Astrocyte (in vitro differentiated cells and primary cell): ENCODE results near the gene TSEN15. TPM values are rescaled to one million over a fixed set of nuclear protein-coding genes. Genes with fewer than 3 reads are reported as not detected.

Experiments
- DNase-seq: peaks from one replicate; pipeline ENCODE4 v3.0.0-alpha.2; 2010; ENCODE audit warnings: low read depth
- FAIRE-seq: peaks from 2 replicates; lab custom pipeline; 2011; peaks lifted over from hg19 to GRCh38; lab: Jason Lieb, UNC
- H2AFZ ChIP-seq: 2 replicates; pipeline ENCODE4 v1.6.0; 2012; ENCODE audit warnings: low read depth, low read length, inconsistent platforms
- H3K27ac ChIP-seq: 2 replicates; pipeline ENCODE4 v1.5.1; 2011; ENCODE audit warnings: low read depth, low read length, inconsistent platforms
- H3K27me3 ChIP-seq: 2 replicates; pipeline ENCODE4 v1.6.0; 2011; ENCODE audit warnings: low read length, inconsistent platforms; ENCODE audit not compliant: insufficient read depth
- H3K36me3 ChIP-seq: 2 replicates; pipeline ENCODE4 v1.5.1; 2011; ENCODE audit warnings: low read length, inconsistent platforms; ENCODE audit not compliant: insufficient read depth
- H3K4me1 ChIP-seq: 2 replicates; pipeline ENCODE4 v1.5.1; 2011; ENCODE audit warnings: low read length, inconsistent platforms; ENCODE audit not compliant: insufficient read depth
- H3K4me2 ChIP-seq: 2 replicates; pipeline ENCODE4 v1.6.0; 2012; ENCODE audit warnings: low read length, inconsistent platforms
- H3K4me3 ChIP-seq: 2 replicates; pipeline ENCODE4 v1.5.1; 2011; ENCODE audit warnings: low read depth, mild to moderate bottlenecking, low read length, inconsistent platforms; ENCODE audit not compliant: insufficient read depth
- H3K79me2 ChIP-seq: 2 replicates; pipeline ENCODE4 v1.6.0; 2012; ENCODE audit warnings: mild to moderate bottlenecking, low read length, inconsistent platforms; ENCODE audit not compliant: insufficient read depth
- H3K9ac ChIP-seq: 2 replicates; pipeline ENCODE4 v1.6.0; 2012; ENCODE audit warnings: mild to moderate bottlenecking, low read length, inconsistent platforms
- H3K9me3 ChIP-seq: 2 replicates; pipeline ENCODE4 v1.5.1; 2012; ENCODE audit warnings: low read depth, mild to moderate bottlenecking, low read length, inconsistent platforms; ENCODE audit not compliant: insufficient read depth
- H4K20me1 ChIP-seq: 2 replicates; pipeline ENCODE4 v1.6.0; 2012; ENCODE audit warnings: low read length, inconsistent platforms; ENCODE audit not compliant: insufficient read depth
- H3K27ac Mint-ChIP-seq: one replicate; pipeline ENCODE4 v1.8.0; 2021; ENCODE audit warnings: mild to moderate bottlenecking, mixed read lengths; ENCODE audit not compliant: unreplicated experiment
- H3K27me3 Mint-ChIP-seq: one replicate; pipeline ENCODE4 v1.8.0; 2021; ENCODE audit warnings: low read depth, mixed read lengths; ENCODE audit not compliant: unreplicated experiment
- H3K36me3 Mint-ChIP-seq: one replicate; pipeline ENCODE4 v1.8.0; 2021; ENCODE audit warnings: low read depth, mixed read lengths; ENCODE audit not compliant: unreplicated experiment
- H3K4me1 Mint-ChIP-seq: one replicate; pipeline ENCODE4 v1.8.0; 2021; ENCODE audit warnings: low read depth, mixed read lengths; ENCODE audit not compliant: unreplicated experiment
- H3K4me3 Mint-ChIP-seq: one replicate; pipeline ENCODE4 v1.8.0; 2021; ENCODE audit warnings: mild to moderate bottlenecking, moderate library complexity, mixed read lengths; ENCODE audit not compliant: unreplicated experiment
- H3K9me3 Mint-ChIP-seq: one replicate; pipeline ENCODE4 v1.8.0; 2021; ENCODE audit warnings: mild to moderate bottlenecking, mixed read lengths; ENCODE audit not compliant: unreplicated experiment
- EZH2 ChIP-seq: IDR thresholded peaks from 2 replicates; pipeline ENCODE4 v1.6.1; 2012; ENCODE audit warnings: mild to moderate bottlenecking, low read length, inconsistent platforms; ENCODE audit not compliant: insufficient read depth
- total RNA-seq: library from RNA; stranded (reverse); gene quantifications from 2 replicates; pipeline ENCODE4 v1.2.1, GENCODE V29; 2021
- TF ChIP-seq, protein P1 (sequence below): IDR thresholded peaks from 2 replicates; pipeline ENCODE4 v1.5.1; 2011; ENCODE audit warnings: low read depth, mild to moderate bottlenecking, inconsistent platforms, low read length, moderate library complexity; ENCODE audit not compliant: insufficient read depth

The TSEN15 gene
- total RNA-seq, 1 donor from 2014 or later = 28.0 TPM

DNA sequence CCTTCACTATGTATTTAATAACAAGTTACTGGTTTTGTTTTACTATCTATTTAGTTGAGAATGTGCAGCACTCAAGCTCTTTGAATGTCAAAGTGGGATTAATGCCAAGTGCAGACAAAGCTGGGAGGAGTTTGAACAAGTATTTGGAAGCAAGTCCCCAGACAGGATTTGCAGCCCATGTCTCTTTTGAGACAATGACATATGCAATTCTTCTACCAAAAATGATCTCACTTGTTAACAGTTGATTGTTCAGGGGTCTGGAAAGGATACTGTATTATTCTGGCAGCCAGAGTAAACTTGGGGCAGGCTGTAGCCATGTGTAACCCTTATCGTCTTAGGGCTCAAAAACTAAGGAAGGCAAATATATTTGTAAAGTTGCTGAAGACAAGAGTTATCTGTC, 29.8 kb upstream of the TSEN15 start:
- Mint-ChIP-seq H3K4me1 (peaks cover 9% of the 10 kb centered on the region), H3K27me3 (no peaks in the 10 kb centered on the region), H3K4me3 (no peak overlapping the region), H3K9me3 (no peaks in the 10 kb centered on the region), H3K36me3 (no peaks in the 10 kb centered on the region), H3K27ac (peak overlapping the region; percentile 11)
- no peak overlapping the region for H3K9ac ChIP-seq
- no peaks in the 10 kb centered on the region for H3K36me3 ChIP-seq
- peak; percentile 30 for DNase-seq
- H3K27me3 ChIP-seq = no peaks in the 10 kb centered on the region
- H2AFZ ChIP-seq = no peak overlapping the region
- H3K4me2 ChIP-seq = no peak overlapping the region
- H4K20me1 ChIP-seq = no peaks in the 10 kb centered on the region
- H3K9me3 ChIP-seq = no peaks in the 10 kb centered on the region
- H3K27ac ChIP-seq = no peak overlapping the region
- FAIRE-seq = no peak
- H3K4me1 ChIP-seq = peaks cover 10% of the 10 kb centered on the region
- no peaks in the 10 kb centered on the region for H3K79me2 ChIP-seq
- no peak overlapping the region for H3K4me3 ChIP-seq
- TF ChIP-seq, protein P1, sequence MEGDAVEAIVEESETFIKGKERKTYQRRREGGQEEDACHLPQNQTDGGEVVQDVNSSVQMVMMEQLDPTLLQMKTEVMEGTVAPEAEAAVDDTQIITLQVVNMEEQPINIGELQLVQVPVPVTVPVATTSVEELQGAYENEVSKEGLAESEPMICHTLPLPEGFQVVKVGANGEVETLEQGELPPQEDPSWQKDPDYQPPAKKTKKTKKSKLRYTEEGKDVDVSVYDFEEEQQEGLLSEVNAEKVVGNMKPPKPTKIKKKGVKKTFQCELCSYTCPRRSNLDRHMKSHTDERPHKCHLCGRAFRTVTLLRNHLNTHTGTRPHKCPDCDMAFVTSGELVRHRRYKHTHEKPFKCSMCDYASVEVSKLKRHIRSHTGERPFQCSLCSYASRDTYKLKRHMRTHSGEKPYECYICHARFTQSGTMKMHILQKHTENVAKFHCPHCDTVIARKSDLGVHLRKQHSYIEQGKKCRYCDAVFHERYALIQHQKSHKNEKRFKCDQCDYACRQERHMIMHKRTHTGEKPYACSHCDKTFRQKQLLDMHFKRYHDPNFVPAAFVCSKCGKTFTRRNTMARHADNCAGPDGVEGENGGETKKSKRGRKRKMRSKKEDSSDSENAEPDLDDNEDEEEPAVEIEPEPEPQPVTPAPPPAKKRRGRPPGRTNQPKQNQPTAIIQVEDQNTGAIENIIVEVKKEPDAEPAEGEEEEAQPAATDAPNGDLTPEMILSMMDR = no peak
- no peak for TF ChIP-seq EZH2

DNA sequence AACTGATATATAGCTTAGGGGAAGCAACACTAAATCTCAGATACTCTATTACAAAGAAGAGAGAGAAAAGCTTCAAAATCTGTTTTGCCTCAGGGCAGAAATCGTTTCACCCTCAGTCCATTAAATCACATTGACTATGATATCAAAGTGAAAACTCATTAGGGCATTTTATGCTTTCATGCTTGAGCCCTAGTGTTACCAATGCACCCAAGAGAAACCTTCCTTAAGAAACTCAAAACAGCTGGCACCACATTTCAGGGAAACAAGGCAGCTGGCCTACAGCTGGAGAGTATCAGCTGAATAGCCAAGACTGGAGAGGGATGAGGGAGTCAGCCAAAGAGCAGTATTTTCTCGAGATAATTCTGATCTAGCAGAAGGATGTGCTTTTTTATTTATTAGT, 28.9 kb upstream of the TSEN15 start:
- DNase-seq = no peak
- Mint-ChIP-seq H3K4me3 (no peak overlapping the region), H3K27me3 (no peaks in the 10 kb centered on the region), H3K27ac (no peak overlapping the region), H3K9me3 (no peaks in the 10 kb centered on the region), H3K36me3 (no peaks in the 10 kb centered on the region), H3K4me1 (peaks cover 9% of the 10 kb centered on the region)
- no peak for FAIRE-seq
- Histone ChIP-seq H3K36me3 (no peaks in the 10 kb centered on the region), H3K9me3 (no peaks in the 10 kb centered on the region), H3K27ac (no peak overlapping the region), H3K79me2 (no peaks in the 10 kb centered on the region), H3K9ac (no peak overlapping the region), H3K4me3 (no peak overlapping the region), H4K20me1 (no peaks in the 10 kb centered on the region), H2AFZ (no peak overlapping the region), H3K4me1 (peaks cover 10% of the 10 kb centered on the region), H3K27me3 (no peaks in the 10 kb centered on the region), H3K4me2 (no peak overlapping the region)
- no peak for TF ChIP-seq EZH2
- TF ChIP-seq, protein P1 = no peak

DNA sequence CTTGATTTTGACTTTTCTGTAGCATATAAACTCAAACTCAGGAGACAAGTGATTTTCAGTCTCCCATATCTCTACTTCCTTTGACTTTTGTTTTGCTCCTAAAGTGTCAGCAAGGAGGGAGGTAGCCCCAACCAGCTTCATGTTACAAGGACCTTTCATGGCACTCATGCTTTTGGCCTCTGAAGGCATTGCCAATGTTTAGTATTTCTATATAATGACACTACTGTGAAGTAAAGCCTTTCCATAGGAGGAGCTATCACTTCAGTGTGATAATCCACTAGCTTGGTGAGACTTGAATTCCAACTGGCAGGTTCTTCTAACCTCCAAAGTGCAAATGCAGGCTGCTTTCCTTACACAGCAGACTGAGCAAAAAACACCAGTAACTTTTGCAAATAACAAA, 28.4 kb upstream of the TSEN15 start:
- Mint-ChIP-seq H3K27ac (no peak overlapping the region), H3K4me3 (no peak overlapping the region)
- no peaks in the 10 kb centered on the region for H4K20me1 ChIP-seq

More for the DNA sequence above, 28.4 kb upstream of the TSEN15 start:
- Histone ChIP-seq H3K27me3 (no peaks in the 10 kb centered on the region), H3K27ac (no peak overlapping the region), H3K9ac (no peak overlapping the region), H3K36me3 (no peaks in the 10 kb centered on the region), H3K79me2 (no peaks in the 10 kb centered on the region), H2AFZ (no peak overlapping the region), H3K9me3 (no peaks in the 10 kb centered on the region), H3K4me3 (no peak overlapping the region), H3K4me2 (no peak overlapping the region), H3K4me1 (peaks cover 10% of the 10 kb centered on the region)
- FAIRE-seq (no peak), DNase-seq (no peak)
- no peak for TF ChIP-seq EZH2
- TF ChIP-seq, protein P1 = no peak
- peaks cover 9% of the 10 kb centered on the region for H3K4me1 Mint-ChIP-seq
- no peaks in the 10 kb centered on the region for H3K27me3 Mint-ChIP-seq
- no peaks in the 10 kb centered on the region for H3K36me3 Mint-ChIP-seq
- H3K9me3 Mint-ChIP-seq = no peaks in the 10 kb centered on the region
